Measurements from ENCODE around the gene CNOT1. TPM values are rescaled to one million over a fixed set of nuclear protein-coding genes. Genes with fewer than 3 reads are reported as not detected.
"Not testable (repeated sequence)": the region's sequence is repeated elsewhere in the genome, so short reads cannot be mapped to it uniquely, and the experiment has no call there.

Gene CNOT1
- total RNA-seq, 4 donors from 2014 or later, result 122 to 257 (median 178) TPM

DNA sequence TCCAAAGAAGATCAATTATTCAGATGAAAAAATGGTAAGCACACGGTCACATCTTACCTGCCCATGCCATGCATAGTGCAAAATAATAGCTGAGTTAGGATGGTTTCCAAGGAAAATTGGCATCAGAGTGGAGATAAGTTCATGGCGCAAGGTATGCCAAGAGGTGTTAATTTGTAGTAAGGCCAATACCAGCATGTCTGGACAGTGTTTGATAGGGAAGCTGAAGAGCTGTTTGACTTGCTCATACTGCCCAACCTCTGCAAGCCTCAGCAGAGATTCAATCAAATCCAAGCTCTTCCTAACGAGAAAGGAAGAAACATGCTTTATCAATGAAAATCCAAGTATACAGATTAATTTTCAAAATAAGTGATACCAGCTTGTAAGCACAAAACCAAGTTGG, 51.0 kb downstream of the CNOT1 start:
- in situ Hi-C loops (cut with MboI; ENCODE audit: low pct_ligation_motif_present in 1 of 4, low pct_unique_long_range_greater_than_20kb in 1 of 4, low sequenced_read_pairs in 3 of 4), result no loop called here
- no peak for DNase-seq
- Histone ChIP-seq H3K9me3 (no peaks in the 10 kb centered on the region), H3K4me1 (no peaks in the 10 kb centered on the region), H3K36me3 (peaks cover 0 to 92% (median 45%) of the 10 kb centered on the region in 4 donors), H3K4me3 (no peak overlapping the region), H3K27ac (no peak overlapping the region), H3K27me3 (no peaks in the 10 kb centered on the region)
- TF ChIP-seq POLR2A (IDR thresholded peaks at IDR 0.05) (no peak), POLR2AphosphoS5 (IDR thresholded peaks at IDR 0.05) (no peak)
- intact Hi-C loops (cut with DNase I; ENCODE audit: low total_unique reads), result no loop called here
- 90 to 92% methylated on average over 1 to 3 of the region's 3 CpGs for WGBS, 2 donors (ENCODE audit: low coverage in 1 of 2)

DNA sequence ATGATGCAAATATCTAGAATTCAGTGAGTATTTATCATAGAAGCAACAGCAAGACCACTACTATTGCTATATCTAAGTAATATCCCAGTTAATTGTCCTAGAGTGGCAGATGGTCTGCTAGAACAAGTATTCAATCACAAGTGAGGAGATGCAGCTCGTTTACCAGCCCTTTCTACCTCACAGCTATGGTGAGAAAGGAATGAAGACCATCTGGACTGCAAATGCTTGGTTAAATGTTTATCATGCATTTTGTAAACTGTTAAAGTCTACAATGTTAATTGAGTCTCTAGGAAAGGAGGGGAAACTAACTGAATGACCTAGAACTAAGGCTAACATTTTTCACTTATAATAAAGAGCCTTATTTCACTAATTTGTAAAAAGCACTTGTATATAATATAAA, 52.5 kb downstream of the CNOT1 start:
- Histone ChIP-seq H3K4me1 (no peaks in the 10 kb centered on the region), H3K9me3 (no peaks in the 10 kb centered on the region), H3K27me3 (no peaks in the 10 kb centered on the region), H3K36me3 (peaks cover 0 to 92% (median 43%) of the 10 kb centered on the region in 4 donors), H3K4me3 (no peak overlapping the region), H3K27ac (no peak overlapping the region)
- no peak for DNase-seq
- TF ChIP-seq POLR2AphosphoS5 (IDR thresholded peaks at IDR 0.05) (no peak), POLR2A (IDR thresholded peaks at IDR 0.05) (no peak), CTCF (IDR thresholded peaks at IDR 0.05) (no peak), EP300 (IDR thresholded peaks at IDR 0.05; ENCODE audit: low read depth) (no peak)
- WGBS, 2 donors (ENCODE audit: low coverage in 1 of 2), result 56 to 82% methylated on average over 1 of the region's 1 CpG
- in situ Hi-C loops (cut with MboI; ENCODE audit: low pct_ligation_motif_present in 1 of 4, low pct_unique_long_range_greater_than_20kb in 1 of 4, low sequenced_read_pairs in 3 of 4), result no loop called here
- intact Hi-C loops (cut with DNase I; ENCODE audit: low total_unique reads), result no loop called here

- no peak overlapping the region for H3K27ac ChIP-seq
- no peaks in the 10 kb centered on the region for H3K9me3 ChIP-seq
- TF ChIP-seq EP300 (IDR thresholded peaks at IDR 0.05; ENCODE audit: low read depth), result no peak
- TF ChIP-seq POLR2A (IDR thresholded peaks at IDR 0.05), result no peak
- TF ChIP-seq CTCF (IDR thresholded peaks at IDR 0.05), result no peak
- no peak for TF ChIP-seq POLR2AphosphoS5 (IDR thresholded peaks at IDR 0.05)
- H3K36me3 ChIP-seq, result peaks cover 0 to 96% (median 49%) of the 10 kb centered on the region in 4 donors
- intact Hi-C loops (cut with DNase I; ENCODE audit: low total_unique reads), result no loop called here
- DNase-seq, result no peak
- in situ Hi-C loops (cut with MboI; ENCODE audit: low pct_ligation_motif_present in 1 of 4, low pct_unique_long_range_greater_than_20kb in 1 of 4, low sequenced_read_pairs in 3 of 4), result no loop called here
- H3K4me1 ChIP-seq, result no peaks in the 10 kb centered on the region
- no peaks in the 10 kb centered on the region for H3K27me3 ChIP-seq
- WGBS, 2 donors (ENCODE audit: low coverage in 1 of 2), result 85 to 96% methylated on average over 4 of the region's 4 CpGs
- no peak overlapping the region for H3K4me3 ChIP-seq
Measured at GRCh38 chr16:58574895-58575294, 54.7 kb downstream of the CNOT1 start.

DNA sequence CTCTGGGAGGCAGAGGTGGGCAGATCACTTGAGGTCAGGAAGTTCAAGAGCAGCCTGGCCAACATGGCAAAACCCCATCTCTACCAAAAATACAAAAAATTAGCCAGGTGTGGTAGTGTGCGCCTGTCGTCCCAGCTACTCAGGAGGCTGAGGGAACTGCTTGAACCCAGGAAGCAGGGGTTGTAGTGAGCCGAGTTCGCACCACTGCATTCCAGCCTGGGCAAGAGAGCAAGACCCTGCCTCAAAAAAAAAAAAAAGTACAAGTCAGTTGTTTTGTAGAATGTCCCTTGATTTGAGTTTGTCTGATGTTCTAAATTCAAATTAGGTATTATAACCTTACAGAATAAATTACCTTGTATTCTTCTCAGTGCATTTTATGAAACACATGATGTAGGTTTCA, 63.9 kb downstream of the CNOT1 start:
- H3K9me3 ChIP-seq; H3K27ac ChIP-seq; H3K27me3 ChIP-seq; H3K4me1 ChIP-seq; DNase-seq; in situ Hi-C loops (cut with MboI; ENCODE audit: low pct_ligation_motif_present in 1 of 4, low pct_unique_long_range_greater_than_20kb in 1 of 4, low sequenced_read_pairs in 3 of 4); intact Hi-C loops (cut with DNase I; ENCODE audit: low total_unique reads); H3K4me3 ChIP-seq: not testable (repeated sequence)
- WGBS, 2 donors (ENCODE audit: low coverage in 1 of 2), result 94 to 97% methylated on average over 4 of the region's 4 CpGs
- H3K36me3 ChIP-seq, result peaks cover 0 to 65% (median 17%) of the 10 kb centered on the region in 4 donors

- H3K27me3 ChIP-seq, result no peaks in the 10 kb centered on the region
- no peak overlapping the region for H3K4me3 ChIP-seq
- intact Hi-C loops (cut with DNase I; ENCODE audit: low total_unique reads) (no loop called here), in situ Hi-C loops (cut with MboI; ENCODE audit: low pct_ligation_motif_present in 1 of 4, low pct_unique_long_range_greater_than_20kb in 1 of 4, low sequenced_read_pairs in 3 of 4) (no loop called here)
- H3K27ac ChIP-seq, result no peak overlapping the region
- no peak for DNase-seq
- no peaks in the 10 kb centered on the region for H3K9me3 ChIP-seq
- 96 to 97% methylated on average over 4 of the region's 4 CpGs for WGBS, 2 donors (ENCODE audit: low coverage in 1 of 2)
- no peak for TF ChIP-seq CTCF (IDR thresholded peaks at IDR 0.05)
- TF ChIP-seq POLR2AphosphoS5 (IDR thresholded peaks at IDR 0.05), result no peak
- no peak for TF ChIP-seq POLR2A (IDR thresholded peaks at IDR 0.05)
- no peak for TF ChIP-seq EP300 (IDR thresholded peaks at IDR 0.05; ENCODE audit: low read depth)
- no peaks in the 10 kb centered on the region for H3K4me1 ChIP-seq
- peaks cover 0 to 64% (median 19%) of the 10 kb centered on the region in 4 donors for H3K36me3 ChIP-seq
Measured at GRCh38 chr16:58563775-58564174, 65.9 kb downstream of the CNOT1 start.

Measured in transverse colon (tissue), 4 donors.